Measurements from ENCODE around the gene EVA1A. TPM values are rescaled to one million over a fixed set of nuclear protein-coding genes. Genes with fewer than 3 reads are reported as not detected.

The EVA1A gene
- total and polyA plus RNA-seq, 12 donors = 0.53 to 4.3 (median 1.0) TPM; not detected in 3

DNA sequence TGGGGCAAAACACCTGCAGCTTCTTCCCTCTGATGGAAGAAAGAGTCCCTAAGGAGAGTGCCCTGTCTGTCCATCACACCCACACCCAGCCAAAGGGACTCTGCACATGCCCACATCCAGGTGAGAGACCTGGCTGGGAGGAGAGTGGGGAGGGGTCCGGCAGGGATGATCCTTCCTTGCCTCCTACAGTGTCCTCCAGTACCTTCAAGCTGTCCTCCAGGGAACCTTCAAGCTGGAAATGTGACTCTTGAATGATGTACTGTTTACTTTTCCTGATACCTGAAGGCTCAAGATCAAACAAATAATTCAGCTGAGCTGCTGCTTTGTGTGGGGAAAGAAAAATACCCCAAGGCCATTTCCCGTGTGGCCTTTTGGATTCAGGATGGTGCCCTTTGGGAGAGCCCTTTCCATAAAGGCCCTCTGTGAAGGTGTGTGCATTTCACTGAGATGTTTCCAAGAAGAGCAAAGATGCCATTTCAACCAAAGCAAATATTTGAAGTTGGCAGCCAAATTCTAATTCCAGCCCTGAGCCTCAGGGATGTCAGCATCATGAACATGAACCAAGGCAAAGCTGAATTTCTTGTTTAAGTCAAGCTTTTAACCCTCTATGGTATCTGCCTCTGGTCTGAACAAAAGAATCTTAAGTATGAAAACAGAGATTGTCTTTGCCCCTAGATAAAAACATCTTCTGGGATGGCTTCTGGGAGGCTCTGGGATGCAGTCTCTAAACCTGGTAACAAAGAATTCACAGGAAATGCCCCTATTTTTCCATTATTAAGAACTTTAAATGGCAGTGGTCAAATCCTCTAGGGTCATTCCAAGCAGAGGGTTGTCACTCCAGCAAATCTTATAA, 11.1 kb downstream of the EVA1A start:
- H3K4me3 ChIP-seq = no peak overlapping the region
- H3K4me1 ChIP-seq (replicated peaks in 1 of 2) = no peaks in the 10 kb centered on the region
- intact Hi-C loops (cut with DNase I) = no loop called here
- no peaks in the 10 kb centered on the region for H3K36me3 ChIP-seq (replicated peaks in 1 of 2)
- TF ChIP-seq, protein P1, sequence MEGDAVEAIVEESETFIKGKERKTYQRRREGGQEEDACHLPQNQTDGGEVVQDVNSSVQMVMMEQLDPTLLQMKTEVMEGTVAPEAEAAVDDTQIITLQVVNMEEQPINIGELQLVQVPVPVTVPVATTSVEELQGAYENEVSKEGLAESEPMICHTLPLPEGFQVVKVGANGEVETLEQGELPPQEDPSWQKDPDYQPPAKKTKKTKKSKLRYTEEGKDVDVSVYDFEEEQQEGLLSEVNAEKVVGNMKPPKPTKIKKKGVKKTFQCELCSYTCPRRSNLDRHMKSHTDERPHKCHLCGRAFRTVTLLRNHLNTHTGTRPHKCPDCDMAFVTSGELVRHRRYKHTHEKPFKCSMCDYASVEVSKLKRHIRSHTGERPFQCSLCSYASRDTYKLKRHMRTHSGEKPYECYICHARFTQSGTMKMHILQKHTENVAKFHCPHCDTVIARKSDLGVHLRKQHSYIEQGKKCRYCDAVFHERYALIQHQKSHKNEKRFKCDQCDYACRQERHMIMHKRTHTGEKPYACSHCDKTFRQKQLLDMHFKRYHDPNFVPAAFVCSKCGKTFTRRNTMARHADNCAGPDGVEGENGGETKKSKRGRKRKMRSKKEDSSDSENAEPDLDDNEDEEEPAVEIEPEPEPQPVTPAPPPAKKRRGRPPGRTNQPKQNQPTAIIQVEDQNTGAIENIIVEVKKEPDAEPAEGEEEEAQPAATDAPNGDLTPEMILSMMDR (IDR thresholded peaks at IDR 0.05) = no peak
- no peak for TF ChIP-seq POLR2A (IDR thresholded peaks at IDR 0.05)
- no peaks in the 10 kb centered on the region for H3K9me3 ChIP-seq (replicated peaks in 1 of 3)
- H3K27me3 ChIP-seq = no peaks in the 10 kb centered on the region
- 38 to 64% (median 60%) methylated on average over 2 of the region's 2 CpGs for WGBS, 4 donors
- no peak for DNase-seq
- H3K27ac ChIP-seq = no peak overlapping the region

DNA sequence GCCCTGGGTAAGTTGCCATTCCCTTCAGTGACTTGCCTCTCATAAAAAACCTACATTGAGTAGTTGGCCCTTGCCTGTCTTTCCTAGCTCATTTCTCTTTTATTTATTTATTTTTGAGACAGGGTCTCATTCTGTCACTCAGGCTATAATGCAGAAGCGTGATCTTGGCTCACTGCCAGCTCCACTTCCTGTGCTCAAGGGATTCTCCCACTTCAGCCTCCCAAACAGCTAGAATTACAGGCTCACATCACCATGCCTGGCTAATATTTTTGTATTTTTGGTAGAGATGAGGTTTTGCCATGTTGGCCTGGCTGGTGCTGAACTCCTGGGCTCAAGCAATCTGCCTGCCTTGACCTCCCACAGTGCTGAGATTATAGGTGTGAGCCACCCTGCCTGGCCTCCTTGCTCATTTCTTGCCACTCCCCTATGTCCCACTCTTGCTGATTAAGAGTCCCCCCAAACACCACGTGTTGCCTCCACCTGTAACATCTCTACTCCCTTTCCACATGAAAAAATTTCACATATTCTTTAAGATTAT, 12.6 kb downstream of the EVA1A start:
- TF ChIP-seq, protein P1 (IDR thresholded peaks at IDR 0.05) = no peak
- no peak for TF ChIP-seq POLR2A (IDR thresholded peaks at IDR 0.05)
- peak in 2 of 7 donors; percentile 16 to 19 for DNase-seq
- no peaks in the 10 kb centered on the region for H3K27me3 ChIP-seq

DNA sequence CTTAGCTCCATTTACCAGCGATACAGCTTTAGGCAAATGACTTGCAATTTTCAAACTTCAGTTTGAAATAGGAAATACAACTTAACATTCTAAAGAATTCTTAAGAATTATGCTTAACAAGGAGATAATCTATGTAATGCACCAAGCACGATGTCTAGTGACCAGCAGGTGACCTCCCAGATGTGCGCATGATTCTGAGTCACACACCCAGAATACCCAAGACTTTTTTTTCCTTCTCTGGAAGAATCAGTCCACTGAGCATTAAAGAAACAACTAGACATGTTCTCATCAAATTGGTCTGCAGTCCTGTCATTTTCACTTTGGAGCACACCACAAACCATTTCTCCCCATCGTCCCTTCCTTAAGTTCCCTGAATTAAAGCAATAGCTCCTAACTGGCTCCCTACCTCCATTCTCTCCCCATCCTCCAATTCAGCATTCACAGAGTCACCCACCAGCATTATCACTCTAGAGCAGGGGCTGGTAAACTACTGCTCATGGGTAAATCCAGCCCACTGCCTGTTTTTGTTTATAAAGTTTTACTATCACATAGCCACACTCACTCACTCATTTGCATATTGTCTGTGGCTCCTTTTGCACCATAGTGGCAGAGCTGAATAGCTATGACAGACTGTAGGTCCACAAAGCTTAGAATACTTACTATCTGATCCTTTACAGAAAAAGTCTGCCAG, 13.2 kb downstream of the EVA1A start:
- 72 to 87% (median 82%) methylated on average over 4 of the region's 4 CpGs for WGBS, 4 donors
- Histone ChIP-seq H3K36me3 (replicated peaks in 1 of 2) (no peaks in the 10 kb centered on the region), H3K9me3 (replicated peaks in 1 of 3) (no peaks in the 10 kb centered on the region), H3K4me1 (replicated peaks in 1 of 2) (no peaks in the 10 kb centered on the region), H3K27ac (no peak overlapping the region), H3K4me3 (no peak overlapping the region), H3K27me3 (no peaks in the 10 kb centered on the region)
- TF ChIP-seq, protein P1 (IDR thresholded peaks at IDR 0.05) = no peak
- TF ChIP-seq POLR2A (IDR thresholded peaks at IDR 0.05) = no peak
- intact Hi-C loops (cut with DNase I) = no loop called here
- DNase-seq = no peak

More for the DNA sequence above, 12.6 kb downstream of the EVA1A start:
- Histone ChIP-seq H3K4me3 (no peak overlapping the region), H3K36me3 (replicated peaks in 1 of 2) (no peaks in the 10 kb centered on the region), H3K4me1 (replicated peaks in 1 of 2) (no peaks in the 10 kb centered on the region), H3K27ac (no peak overlapping the region), H3K9me3 (replicated peaks in 1 of 3) (no peaks in the 10 kb centered on the region)
- 33 to 47% (median 41%) methylated on average over 2 of the region's 2 CpGs for WGBS, 4 donors
- intact Hi-C loops (cut with DNase I) = no loop called here

DNA sequence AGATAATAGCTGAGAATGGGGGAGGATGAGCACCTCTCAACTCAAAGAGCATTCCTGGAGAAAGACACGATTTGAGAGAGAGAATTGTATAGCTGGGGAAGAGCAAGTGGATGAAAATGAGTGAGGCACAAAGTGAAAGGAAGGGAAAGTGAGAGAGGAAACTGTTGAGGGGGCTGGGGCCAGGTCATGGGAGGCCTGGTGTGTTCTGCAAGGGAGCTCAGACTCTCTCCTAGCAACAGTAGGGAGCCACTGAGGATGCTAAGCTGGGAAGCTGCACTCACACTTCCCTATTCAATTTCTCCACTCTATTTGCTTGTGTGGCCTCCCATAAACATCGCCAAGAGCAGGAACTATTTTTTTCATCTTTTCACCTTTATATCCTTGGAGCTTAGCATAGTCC, 14.8 kb downstream of the EVA1A start:
- no peak for DNase-seq
- Histone ChIP-seq H3K27ac (no peak overlapping the region), H3K36me3 (replicated peaks in 1 of 2) (no peaks in the 10 kb centered on the region), H3K4me3 (no peak overlapping the region), H3K4me1 (replicated peaks in 1 of 2) (no peaks in the 10 kb centered on the region), H3K27me3 (no peaks in the 10 kb centered on the region), H3K9me3 (replicated peaks in 1 of 3) (no peaks in the 10 kb centered on the region)
- TF ChIP-seq POLR2A (IDR thresholded peaks at IDR 0.05) = no peak
- intact Hi-C loops (cut with DNase I) = no loop called here
- WGBS, 4 donors = 65 to 76% (median 69%) methylated on average over 2 of the region's 2 CpGs
